Stimulated activated CD4-positive, alpha-beta T cell treated with anti-CD3 and anti-CD28 coated beads, Interleukin-1b, Interleukin-23, amount 100 ng/mL, for 4 hours (primary cell): ENCODE results near the gene MACROD2.

Experiments
- DNase-seq, 2 donors: peaks; one replicate each; pipeline ENCODE4 v3.0.0-alpha.2; 2020; ENCODE audit warnings: low read depth in 2 of 2

Gene MACROD2

DNA sequence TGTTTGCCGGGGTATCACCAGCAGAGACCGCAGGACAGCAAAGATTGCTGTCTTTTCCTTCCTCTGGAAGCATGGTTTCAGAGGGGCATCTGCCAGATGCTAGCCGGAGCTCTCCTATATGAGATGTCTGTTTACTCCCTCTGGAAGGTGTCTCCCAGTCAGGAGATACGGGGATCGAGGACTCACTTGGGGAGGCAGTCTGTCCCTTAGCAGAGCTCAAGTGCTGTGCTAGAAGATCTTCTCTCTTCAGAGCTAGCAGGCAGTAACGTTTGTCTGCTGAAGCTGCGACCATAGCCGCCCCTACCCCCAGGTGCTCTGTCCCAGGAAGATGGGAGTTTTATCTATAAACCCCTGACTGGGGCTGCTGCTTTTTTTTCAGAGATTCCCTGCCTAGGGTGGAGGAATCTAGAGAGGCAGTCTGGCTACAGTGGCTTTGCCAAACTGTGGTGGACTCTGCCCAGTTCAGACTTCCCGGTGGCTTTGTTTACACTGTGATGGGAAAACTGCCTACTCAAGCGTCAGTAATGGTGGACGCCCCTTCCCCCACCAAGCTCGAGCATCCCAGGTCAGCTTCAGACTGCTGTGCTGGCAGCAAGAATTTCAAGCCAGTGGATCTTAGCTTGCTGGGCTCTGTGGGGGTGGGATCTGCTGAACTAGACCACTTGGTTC, 475.0 kb downstream of the MACROD2 start:
- DNase-seq = no peak

GRCh38 chr20:14470977-14471661, 475.8 kb downstream of the MACROD2 start:
- DNase-seq = no peak

DNA sequence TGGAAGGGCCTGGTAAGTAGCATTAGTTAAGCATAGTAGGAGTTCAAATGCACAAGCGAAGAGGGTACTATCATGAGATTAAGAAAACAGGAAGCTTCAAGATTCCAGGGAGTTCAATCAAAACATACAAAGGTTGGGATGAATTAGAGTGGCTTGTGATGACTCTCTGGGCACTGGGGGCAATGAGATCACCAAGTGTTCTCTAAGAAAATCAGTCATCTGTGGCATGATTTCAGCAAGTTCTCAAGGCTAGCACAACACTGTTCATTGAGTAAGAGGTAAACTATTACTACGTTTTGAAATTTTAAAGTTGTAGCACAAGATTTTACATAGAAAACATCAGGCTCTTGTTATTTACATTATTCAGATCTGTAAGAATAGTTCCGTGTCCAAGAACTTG, 481.8 kb downstream of the MACROD2 start:
- DNase-seq = no peak

- DNase-seq = no peak
Measured at GRCh38 chr20:14478126-14478525, 482.8 kb downstream of the MACROD2 start.

- no peak for DNase-seq
Measured at GRCh38 chr20:14481863-14482262, 486.5 kb downstream of the MACROD2 start.

DNA sequence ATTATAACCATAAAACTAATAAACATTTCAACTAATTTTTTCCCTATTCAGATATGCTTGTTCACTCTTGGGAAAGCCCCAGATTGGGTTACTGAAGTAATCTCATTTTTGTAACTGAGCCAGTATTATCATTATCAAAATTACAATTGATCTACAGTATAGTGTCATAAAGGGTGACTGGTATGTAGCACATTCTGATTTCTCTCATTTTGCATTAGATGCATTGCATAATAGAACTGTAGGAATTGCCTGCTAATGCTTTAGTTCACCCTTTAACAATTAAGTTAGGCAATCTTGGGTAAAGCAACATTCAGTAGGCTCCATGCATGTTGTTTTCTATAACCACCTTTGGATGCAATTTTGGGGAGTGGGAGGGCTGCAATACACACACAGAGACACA, 492.9 kb downstream of the MACROD2 start:
- no peak for DNase-seq

- no peak for DNase-seq
Measured at GRCh38 chr20:14488756-14489479, 493.6 kb downstream of the MACROD2 start.

- DNase-seq = no peak
Measured at GRCh38 chr20:14489544-14489943, 494.2 kb downstream of the MACROD2 start.

DNA sequence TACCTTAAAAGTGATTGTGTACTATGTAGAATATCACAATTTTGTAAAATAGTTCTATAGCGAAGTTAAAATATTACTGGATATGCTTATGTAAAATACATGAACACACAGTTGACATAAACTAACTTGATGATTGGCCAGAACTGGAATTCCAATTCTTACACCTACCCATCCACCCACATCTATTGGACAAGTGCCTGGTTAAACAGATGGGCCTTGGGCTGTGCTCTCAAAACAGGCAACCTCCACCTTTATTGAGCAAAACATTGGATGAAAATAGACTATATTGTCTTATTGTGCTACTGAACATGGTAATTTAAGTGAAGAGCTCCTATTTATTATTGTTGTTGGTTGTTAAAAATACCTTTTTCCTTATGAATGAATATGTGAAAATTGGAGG, 496.1 kb downstream of the MACROD2 start:
- DNase-seq = no peak

DNA sequence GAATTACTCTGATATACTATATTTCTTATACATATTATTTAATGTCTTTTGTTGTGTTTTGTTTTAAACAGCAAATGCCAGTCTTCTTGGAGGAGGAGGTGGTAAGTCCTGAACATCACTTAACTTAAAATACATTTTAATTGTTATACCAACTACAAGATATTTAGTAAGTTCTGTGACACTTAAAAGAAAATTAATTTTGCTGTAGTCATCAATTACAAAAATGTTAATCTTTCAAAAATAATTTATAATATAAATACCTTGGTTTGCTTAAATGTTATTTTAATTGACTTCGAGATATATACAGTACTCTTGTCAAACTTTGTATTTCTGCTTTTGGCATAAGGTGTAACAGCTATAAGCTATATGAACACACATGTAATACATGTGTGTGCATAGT, 498.1 kb downstream of the MACROD2 start:
- no peak for DNase-seq

GRCh38 chr20:14494355-14494754, 499.0 kb downstream of the MACROD2 start:
- no peak for DNase-seq

GRCh38 chr20:14495066-14495465, 499.8 kb downstream of the MACROD2 start:
- no peak for DNase-seq

GRCh38 chr20:14497004-14497403, 501.7 kb downstream of the MACROD2 start:
- no peak for DNase-seq

DNA sequence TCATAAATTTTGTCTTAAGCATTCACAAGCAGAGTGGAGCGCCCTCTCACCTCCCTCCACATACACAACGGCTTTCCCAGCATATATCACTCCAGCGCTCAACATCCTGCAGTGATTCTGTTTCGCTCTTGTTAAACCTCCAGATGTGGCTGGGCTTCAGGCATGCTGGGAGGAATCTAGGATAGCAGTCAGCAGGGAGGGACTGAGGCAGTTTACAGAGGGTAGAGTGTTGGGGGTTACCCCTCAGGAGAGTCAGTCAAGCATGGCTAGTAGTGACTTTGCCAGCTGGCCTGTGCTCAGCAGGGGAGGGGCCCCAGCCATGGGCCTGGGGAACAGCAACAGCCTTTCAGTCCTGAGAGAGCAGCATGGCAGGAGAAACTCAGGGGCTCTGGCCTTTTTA, 503.5 kb downstream of the MACROD2 start:
- DNase-seq = no peak

- DNase-seq = no peak
Measured at GRCh38 chr20:14505476-14505875, 510.2 kb downstream of the MACROD2 start.

- DNase-seq = no peak
Measured at GRCh38 chr20:14507711-14508110, 512.4 kb downstream of the MACROD2 start.

GRCh38 chr20:14510341-14510740, 515.0 kb downstream of the MACROD2 start:
- no peak for DNase-seq

DNA sequence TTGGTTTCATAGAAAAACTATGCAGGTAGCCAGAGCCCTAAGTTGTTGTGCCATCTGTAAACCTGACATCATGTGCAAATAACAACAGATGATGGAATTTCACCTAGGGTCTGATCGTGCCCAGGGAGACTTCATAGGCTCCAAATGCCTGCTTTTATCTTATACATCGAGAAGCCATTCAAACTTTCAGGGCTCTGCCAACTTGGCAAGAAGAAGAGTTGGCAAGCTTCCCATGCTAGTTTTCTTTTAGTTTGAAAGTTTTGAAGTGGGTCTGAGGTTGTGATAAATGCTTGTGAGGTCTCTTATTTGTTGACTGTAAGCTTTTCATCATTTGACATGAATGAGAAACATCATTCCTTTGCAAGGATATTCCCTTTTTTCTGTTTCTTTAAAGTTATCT, 517.5 kb downstream of the MACROD2 start:
- no peak for DNase-seq

- DNase-seq = no peak
Measured at GRCh38 chr20:14518648-14519047, 523.3 kb downstream of the MACROD2 start.

GRCh38 chr20:14521016-14521415, 525.7 kb downstream of the MACROD2 start:
- DNase-seq = no peak

DNA sequence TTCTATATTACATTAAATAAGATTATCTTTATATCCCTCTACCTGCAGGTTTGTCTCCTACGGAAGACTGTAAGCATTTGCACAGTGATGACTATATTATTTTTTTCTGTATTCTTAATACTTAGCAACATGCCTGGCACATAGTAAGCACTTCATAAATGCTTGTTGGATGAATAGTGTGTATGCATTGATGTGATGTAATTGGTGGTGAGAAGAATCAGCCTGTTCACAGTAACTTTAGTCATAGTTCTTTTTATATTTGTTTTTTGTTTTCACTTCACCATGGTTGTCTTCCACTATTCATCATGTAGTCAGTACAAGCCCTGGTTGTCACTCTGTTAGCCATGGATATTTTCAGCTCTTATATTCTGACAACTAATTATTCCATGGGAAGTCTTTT, 526.1 kb downstream of the MACROD2 start:
- DNase-seq = no peak

- no peak for DNase-seq
Measured at GRCh38 chr20:14522595-14522994, 527.3 kb downstream of the MACROD2 start.

DNA sequence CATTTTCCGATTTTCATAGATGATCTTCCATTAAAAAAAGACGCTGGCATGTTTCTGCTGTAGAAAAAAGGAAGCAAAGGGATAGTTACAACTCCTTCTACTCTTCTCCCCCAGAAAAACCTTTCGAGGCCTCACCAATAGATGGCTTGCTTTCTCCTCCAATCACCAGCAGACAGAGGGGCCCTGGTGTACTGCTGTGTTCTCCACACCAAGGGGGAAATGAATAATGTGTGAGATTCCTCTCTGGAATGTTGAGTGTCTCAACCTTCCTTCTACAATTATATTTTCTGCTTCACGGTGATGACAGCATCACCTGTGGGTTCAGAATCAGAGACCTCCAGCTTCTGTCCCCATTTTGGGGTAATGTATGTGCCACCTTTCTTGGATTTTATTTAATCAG, 527.8 kb downstream of the MACROD2 start:
- DNase-seq = no peak
